22Rv1 (cell line): ENCODE data around the gene HTR3D.

Experiments
- H3K27ac ChIP-seq: fragments of 450-650 bp; 2 replicates; pipeline ENCODE4 v1.5.1; 2017
- ZFX ChIP-seq: fragments of 450-650 bp; IDR thresholded peaks from 2 replicates; pipeline ENCODE4 v1.6.1; 2017; ENCODE audit warnings: antibody characterized with exemption, borderline replicate concordance
- TF ChIP-seq, protein P1 (sequence below): fragments of 450-650 bp; IDR thresholded peaks from 2 replicates; pipeline ENCODE4 v1.5.1; 2017; ENCODE audit warnings: mild to moderate bottlenecking

The HTR3D gene

DNA sequence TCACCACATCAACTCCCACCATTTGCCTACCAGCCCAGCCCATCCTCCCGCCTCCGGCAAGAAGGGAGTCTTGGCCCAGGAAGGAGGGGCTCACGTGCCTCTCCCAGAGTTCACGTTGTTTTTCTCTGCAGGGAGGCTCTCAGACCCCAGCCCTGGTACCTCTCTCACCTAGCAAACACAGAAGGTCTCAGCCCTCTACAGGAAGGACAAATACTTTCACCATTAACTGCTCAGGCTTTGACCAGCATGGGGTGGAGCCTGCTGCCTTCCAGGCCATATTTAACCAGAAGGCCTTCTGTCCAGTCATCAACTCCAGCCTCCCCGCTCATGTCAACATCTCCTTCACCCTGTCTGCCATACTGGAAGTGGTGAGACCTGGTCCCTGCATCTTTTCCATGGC, 46.3 kb downstream of the HTR3D start:
- no peak overlapping the region for H3K27ac ChIP-seq
- TF ChIP-seq ZFX = no peak
- TF ChIP-seq, protein P1, sequence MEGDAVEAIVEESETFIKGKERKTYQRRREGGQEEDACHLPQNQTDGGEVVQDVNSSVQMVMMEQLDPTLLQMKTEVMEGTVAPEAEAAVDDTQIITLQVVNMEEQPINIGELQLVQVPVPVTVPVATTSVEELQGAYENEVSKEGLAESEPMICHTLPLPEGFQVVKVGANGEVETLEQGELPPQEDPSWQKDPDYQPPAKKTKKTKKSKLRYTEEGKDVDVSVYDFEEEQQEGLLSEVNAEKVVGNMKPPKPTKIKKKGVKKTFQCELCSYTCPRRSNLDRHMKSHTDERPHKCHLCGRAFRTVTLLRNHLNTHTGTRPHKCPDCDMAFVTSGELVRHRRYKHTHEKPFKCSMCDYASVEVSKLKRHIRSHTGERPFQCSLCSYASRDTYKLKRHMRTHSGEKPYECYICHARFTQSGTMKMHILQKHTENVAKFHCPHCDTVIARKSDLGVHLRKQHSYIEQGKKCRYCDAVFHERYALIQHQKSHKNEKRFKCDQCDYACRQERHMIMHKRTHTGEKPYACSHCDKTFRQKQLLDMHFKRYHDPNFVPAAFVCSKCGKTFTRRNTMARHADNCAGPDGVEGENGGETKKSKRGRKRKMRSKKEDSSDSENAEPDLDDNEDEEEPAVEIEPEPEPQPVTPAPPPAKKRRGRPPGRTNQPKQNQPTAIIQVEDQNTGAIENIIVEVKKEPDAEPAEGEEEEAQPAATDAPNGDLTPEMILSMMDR = no peak

DNA sequence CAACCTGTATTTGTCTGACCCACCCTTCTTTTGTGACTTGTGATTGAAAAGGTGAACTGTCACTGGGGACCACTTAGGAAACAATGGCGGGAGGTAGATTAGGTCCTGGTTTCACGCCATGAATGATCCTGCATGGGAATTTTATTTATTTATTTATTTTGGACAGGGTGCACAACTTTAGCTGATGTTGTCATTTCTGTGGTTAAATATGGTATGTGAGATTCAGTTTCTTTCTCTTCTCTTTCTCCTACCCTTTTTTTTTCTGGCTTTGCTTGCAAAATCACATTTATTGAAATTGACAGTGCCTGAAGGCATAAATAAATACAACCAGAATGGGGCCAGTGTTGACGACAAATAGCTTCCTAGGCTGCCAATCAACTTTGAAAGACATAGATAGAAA, 47.3 kb downstream of the HTR3D start:
- no peak for TF ChIP-seq ZFX
- TF ChIP-seq, protein P1 = no peak
- H3K27ac ChIP-seq = no peak overlapping the region

DNA sequence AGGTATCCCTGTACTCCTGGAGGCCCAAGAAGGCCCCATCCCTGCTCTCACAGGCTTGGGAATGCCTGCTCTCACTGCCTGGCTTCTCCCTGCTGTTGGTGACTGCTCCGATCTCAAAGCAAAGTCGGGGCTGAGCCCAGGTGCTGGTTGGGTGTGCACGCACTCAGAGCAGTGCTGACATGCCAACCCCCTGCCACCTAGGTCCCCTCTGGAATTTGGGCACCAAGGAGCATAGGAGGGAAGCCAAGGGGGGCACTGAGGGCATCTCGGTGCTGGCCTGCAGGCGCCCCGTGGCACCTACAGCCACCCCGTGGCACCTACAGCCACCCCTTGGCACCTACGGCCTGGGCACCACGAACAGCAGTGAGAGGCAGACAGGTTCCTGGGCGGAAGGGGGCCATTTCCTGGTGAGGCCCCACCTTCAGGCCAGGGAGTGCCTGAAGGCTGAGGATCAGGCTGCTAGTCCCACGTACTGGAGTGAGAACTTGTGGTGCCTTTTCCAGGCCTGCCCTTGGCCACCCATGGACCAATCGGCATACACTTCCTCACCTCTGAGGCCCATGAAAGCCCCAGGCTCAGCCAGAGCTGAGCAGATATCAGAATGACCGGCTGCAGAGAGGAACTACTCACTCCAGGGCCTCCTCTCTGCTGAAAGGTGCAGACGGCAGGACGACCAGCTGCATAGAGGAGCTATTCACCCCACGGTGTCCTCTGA, 49.7 kb downstream of the HTR3D start:
- H3K27ac ChIP-seq = no peak overlapping the region
- TF ChIP-seq ZFX = no peak
- TF ChIP-seq, protein P1 = no peak

DNA sequence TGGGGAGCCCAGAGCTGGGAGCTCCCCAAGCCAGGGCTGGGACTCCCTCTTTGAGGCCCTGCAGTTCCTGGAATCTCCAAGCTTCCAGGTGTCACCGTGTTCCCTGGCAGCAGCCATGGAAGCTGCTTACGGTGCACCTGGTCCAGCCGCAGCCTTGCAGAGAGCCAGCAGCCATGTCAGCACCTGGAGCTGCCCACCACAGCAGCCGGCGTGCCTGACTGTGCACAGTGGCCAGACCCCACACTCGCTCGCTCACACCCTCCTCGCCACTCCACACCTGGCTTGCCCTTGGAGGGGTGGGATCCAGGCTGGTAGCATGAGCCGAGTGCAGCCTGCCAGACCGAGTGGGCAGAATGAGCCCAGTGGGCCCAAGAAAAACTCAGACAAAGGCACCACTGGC, 50.5 kb downstream of the HTR3D start:
- no peak overlapping the region for H3K27ac ChIP-seq
- TF ChIP-seq ZFX = no peak
- TF ChIP-seq, protein P1 = no peak

DNA sequence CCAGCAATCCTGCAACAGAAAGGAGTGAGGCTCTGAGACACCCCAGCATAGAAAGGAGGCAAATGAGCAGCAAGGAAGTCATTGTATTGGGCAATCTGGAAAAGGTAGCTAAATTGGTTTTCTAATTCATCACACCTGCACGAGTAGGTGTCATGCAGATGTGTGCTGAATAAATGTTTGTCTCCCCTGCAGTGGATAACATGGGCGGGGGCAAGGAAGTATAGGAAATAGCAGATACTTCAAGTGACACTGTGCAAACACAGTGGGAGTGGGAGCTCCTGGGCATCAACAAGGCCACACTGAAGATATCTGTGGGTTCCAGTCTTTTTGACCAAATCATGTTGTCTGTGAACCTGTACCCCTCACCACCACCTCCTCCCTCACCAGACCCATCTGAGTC, 50.9 kb downstream of the HTR3D start:
- no peak for TF ChIP-seq ZFX
- TF ChIP-seq, protein P1 = no peak
- H3K27ac ChIP-seq = no peak overlapping the region

DNA sequence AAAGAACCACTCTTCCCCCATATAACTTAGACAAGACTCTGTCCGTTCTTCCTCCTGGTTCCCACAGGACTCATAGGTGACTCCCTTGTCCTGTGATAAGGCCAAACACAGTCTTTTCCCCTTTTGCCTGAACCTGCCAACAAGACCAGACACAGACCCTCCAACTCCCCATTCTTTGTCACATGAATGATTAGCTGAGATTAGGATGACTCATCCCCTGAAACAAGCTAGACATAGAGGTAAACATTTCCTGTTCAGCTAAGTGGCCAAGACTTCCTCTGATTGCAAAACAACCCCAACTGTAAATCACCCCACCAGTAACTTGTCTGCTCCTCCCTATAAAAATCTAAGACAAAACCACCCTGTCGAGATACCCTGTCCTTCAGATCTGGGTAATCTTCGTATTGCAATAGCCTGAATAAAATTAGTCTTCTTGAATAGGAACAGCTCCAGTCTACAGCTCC, 53.9 kb downstream of the HTR3D start:
- TF ChIP-seq, protein P1 = no peak
- TF ChIP-seq ZFX = no peak
- H3K27ac ChIP-seq = no peak overlapping the region
